NCI-H2227 (cell line): ENCODE measurements around the gene REM2.

ENCODE experiments used
- DNase-seq: peaks from one replicate; lab custom pipeline; 2025; ENCODE audit not compliant: unreplicated experiment; lab: John Stamatoyannopoulos, UW

The REM2 gene, protein sequence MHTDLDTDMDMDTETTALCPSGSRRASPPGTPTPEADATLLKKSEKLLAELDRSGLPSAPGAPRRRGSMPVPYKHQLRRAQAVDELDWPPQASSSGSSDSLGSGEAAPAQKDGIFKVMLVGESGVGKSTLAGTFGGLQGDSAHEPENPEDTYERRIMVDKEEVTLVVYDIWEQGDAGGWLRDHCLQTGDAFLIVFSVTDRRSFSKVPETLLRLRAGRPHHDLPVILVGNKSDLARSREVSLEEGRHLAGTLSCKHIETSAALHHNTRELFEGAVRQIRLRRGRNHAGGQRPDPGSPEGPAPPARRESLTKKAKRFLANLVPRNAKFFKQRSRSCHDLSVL

DNA sequence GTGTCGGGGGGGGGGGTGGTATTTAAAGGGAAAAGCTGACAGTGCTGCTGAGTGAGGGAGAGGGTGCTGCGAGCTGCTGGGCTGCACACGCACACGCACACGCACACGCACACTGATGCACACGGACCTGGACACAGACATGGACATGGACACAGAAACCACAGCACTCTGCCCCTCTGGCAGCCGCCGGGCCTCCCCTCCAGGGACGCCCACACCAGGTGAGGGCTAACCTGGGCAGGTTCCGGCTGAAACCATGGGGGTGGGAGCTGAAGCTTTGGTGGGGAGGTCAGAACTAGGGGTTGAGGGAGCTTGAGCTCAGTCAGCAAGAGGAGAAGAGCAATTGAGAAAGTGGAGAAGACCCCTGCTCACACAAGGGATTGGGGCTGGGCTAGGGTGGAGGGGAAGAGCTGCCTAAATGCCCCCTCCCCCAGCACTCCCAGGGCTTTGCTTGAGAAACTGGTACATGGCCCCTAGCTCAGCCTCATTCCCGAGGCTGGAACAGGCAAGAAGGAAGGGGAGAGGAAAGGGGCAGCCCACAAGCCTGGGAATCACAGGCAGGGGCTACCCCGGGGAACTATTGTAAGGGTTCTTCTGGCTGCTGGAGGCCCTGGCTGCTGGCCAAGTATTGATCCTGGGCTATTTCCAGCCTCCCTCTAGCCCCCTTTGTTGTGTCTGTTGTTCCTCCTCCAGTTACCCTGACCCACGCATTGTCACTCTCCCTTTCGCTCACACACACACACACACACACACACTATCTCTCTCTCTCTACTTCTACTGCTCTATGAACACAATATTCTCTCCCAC, at the start of gene REM2:
Gene REM2 (plus strand): TSS at position 50 of the 804 bp plus-strand sequence. CDS start 66 bp downstream, at position 116.
- DNase-seq: peak; percentile 80

DNA sequence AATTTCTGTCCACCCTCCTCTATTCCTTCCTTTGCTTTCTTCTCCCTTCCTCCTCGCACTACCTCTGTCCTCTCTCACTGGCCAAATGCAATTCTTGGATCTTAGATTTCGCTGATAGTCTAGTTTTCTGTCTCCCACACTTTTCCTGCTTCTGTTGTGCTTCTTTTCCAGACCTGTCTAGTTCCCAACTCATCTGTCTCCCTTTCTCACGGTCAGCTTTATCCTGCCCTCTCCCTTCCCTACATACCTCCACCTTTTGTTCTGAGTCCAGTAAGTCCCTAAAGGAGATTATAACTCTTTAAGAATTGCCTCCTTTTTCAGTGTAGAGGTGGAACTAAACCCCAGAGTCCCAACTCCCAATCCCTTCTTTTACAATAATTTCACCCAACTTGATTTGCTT, 47.5 kb upstream of the REM2 start:
- DNase-seq: no peak

GRCh38 chr14:22836301-22837113, 46.5 kb upstream of the REM2 start, which contains the start of gene MMP14:
Gene MMP14, plus strand, starts transcription at chr14:22836585. Its CDS starts 233 bp downstream, at chr14:22836818.
- DNase-seq: no peak

DNA sequence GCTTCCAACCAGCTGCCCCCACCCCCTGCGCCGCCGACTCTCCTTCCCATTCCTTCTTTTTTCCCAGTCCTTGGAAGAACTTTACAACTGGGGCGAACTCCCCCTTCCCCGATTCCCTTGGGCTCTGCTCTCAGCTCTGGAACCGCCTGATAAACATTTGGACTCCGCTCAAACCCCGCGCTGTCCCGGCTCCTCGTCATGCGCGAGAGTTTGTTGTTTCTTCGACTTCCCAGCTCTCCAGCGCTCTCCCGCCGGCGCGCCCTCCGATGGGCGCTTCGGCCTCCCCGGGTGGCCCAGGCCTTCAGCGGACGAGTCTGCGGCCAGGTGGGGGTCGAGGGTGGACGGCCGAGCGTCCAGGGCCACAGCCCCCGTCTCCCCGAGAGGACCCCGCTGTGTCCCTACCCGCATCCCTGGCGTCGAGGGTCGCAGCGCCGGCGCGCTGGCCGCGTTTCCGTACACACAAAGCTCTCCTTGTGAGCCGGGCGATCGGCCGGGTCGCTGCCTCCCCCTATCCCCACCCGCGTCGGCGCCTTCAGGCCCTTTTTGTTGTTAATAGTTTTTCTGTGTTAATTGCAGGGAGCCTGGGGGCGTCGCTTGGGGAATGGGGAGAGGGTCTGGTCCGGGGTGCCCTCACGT, 45.8 kb upstream of the REM2 start:
- no peak for DNase-seq

DNA sequence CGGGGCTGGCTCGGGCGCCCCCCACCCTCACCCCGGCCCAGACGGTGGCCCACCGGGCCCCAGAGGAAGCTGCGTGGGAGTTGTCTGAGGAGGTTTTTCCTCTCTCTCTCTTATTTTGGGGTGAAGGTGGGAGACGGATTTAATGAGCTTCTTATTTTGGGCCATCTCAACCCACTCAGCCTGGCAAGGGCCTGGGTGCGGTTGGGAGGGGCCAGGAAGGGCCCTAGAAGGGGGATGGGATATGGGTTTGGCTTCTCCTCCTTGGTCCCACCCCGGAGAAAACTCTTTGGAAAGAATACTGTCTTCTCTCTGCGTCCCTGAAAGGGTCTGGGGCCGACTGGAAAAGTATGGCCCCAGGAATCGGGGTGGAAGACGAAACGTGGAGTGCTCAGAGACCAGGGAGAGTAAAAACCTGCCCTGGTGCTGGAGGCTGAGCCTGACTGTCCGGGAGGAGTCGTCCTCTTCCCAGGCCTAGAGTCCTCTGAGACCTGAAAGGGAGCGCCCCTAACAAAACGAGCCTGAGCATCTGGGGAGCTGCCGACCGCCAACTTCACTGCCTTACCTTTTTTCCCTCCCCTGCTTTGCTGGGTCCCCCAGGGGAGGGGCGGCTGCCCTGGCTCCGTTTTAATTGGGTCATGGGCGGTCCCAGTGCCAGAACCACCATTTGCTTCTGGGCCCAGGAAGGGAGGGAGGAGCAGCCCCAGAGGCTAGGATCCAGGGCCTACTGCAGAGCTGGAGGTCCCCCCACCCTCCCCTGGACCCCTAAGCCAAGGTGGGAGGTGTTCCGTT, 45.1 kb upstream of the REM2 start:
- DNase-seq: no peak

DNA sequence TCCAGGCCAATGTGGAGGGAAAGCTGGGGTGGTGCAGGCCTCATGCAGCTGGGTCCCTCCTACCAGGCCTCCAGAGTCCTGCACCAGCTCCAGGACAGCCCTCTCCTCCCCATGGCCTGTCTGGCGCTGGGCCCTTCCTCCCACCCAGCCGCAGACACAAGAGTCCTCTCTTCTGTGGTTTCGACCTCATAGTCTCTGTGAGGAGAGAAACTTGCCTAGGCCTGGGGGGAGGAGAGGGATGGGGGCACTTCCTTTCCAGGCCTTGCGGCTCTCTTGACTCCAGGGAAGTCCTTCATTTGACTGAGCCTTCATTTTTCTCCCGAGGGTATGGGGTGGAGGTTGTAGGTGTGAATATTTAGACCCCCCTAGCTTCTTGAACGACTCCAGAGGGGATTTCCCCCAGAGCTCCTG, 44.4 kb upstream of the REM2 start:
- no peak for DNase-seq

GRCh38 chr14:22839159-22839779, 43.8 kb upstream of the REM2 start:
- no peak for DNase-seq

DNA sequence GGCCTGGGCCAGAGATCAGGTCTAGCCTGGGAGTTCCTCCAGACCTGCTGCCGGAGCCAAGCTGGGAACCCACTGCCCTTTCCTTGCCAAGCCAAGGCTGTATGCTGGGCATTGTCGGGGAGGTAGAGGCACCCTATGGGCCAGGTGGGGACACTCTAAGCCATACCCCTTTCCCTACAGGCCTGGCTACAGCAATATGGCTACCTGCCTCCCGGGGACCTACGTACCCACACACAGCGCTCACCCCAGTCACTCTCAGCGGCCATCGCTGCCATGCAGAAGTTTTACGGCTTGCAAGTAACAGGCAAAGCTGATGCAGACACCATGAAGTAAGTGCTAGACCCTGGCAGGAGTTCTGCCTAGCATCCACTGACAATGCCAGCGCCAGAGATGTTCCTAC, 41.7 kb upstream of the REM2 start:
- no peak for DNase-seq

DNA sequence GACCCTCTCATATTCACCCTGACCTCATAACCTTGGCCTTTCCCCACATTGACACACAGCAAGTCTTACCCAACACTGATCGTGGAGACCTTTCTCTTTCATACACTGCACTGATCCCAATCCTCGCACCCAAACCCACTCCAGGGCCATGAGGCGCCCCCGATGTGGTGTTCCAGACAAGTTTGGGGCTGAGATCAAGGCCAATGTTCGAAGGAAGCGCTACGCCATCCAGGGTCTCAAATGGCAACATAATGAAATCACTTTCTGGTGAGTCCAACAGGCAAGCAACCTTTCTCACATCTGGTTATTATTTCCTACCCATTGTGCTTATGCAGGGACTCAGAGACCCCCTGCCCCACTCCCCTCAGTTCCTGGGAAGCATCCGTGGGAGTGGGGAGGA, 41.3 kb upstream of the REM2 start:
- no peak for DNase-seq

DNA sequence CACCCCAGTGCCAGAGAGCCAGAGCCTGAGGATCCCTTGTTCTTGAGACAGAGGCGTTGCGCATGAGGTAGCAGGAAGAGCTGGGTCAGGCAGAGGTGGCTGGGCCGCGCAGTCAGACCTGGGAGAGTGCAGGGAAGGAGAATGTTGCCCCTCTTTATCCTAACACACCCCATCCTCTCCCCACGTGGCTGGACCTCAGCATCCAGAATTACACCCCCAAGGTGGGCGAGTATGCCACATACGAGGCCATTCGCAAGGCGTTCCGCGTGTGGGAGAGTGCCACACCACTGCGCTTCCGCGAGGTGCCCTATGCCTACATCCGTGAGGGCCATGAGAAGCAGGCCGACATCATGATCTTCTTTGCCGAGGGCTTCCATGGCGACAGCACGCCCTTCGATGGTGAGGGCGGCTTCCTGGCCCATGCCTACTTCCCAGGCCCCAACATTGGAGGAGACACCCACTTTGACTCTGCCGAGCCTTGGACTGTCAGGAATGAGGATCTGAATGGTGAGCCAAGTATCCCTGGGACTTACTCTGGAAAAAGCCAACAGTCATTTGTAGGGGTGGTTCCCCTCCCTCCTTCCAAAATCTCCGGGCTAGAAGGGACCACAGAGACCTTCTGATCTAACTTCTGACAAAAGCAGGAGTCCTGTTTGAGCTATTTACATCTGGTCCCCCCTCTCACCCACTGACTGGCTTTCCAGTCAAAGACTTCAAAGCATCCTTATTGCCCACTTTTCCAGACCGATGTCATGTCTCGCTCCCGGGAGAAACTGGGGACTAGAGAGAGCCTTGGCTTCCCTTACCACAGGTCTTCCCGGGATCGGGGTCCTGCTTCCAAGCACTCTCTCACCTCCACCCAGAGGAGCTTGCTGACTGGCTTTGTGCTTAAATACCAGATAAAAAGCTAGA, 40.6 kb upstream of the REM2 start:
- no peak for DNase-seq

DNA sequence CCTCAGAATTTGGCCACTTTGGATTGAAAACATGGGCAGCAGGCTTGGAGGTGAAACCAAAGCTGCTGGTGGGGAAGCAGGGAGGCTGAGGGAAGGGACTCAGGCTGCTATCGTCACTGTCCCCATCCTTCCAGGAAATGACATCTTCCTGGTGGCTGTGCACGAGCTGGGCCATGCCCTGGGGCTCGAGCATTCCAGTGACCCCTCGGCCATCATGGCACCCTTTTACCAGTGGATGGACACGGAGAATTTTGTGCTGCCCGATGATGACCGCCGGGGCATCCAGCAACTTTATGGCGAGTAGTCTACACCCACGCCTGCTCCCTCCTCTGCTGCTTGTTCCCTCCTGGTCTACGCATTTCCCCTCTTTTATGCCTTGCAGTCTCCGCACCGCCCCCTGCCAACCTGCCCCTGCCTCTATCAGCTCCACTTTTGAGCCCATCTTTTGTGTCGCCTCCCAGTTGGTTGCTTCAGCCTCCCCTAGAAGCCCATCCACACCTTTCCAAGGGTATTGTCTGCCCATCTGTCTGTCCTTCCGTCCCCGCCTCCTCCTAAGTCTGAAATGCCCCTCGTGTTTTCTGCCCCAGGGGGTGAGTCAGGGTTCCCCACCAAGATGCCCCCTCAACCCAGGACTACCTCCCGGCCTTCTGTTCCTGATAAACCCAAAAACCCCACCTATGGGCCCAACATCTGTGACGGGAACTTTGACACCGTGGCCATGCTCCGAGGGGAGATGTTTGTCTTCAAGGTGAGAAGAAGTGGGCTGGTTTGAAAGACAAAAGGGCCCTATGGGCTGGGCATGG, 39.7 kb upstream of the REM2 start:
- DNase-seq: no peak

DNA sequence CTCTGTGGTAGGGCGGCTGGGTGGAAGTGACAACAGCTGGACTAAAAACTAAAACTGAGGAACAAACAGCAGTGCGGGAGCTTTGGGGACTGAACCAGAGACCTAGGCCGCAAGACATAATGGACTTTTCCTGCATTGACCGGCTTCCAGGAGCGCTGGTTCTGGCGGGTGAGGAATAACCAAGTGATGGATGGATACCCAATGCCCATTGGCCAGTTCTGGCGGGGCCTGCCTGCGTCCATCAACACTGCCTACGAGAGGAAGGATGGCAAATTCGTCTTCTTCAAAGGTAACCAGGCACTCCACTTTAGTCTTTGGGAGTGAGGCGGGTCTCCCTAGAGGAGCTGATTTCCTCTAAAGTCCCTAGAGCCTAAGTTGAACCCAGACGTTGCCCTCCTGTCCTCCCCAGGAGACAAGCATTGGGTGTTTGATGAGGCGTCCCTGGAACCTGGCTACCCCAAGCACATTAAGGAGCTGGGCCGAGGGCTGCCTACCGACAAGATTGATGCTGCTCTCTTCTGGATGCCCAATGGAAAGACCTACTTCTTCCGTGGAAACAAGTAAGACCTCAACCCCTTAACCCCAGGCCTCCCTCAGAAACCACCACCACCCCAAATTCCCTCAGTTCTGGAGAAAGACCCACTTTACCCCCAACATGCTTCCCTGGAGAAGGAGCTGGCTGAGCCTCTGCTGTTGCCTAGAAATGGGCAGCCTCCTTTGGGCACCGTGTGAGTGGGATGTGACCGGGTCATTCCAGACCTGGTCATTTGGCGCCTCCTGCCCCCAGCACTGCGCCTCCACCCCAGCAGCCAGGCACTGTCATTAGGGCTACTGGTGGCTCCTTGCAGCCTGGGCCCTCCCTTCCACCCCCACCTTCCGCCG, 38.6 kb upstream of the REM2 start:
- no peak for DNase-seq

DNA sequence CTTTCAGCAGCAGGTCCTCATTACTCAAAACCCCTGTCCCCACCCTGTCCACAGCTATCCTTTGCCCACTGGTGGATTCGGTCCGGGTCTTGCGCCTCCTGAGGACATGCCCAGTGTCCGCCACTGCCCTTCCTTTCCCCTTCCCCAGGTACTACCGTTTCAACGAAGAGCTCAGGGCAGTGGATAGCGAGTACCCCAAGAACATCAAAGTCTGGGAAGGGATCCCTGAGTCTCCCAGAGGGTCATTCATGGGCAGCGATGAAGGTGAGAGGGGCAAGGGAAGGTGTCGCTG, 38.0 kb upstream of the REM2 start:
- no peak for DNase-seq

GRCh38 chr14:22845821-22846625, 37.0 kb upstream of the REM2 start:
- no peak for DNase-seq

DNA sequence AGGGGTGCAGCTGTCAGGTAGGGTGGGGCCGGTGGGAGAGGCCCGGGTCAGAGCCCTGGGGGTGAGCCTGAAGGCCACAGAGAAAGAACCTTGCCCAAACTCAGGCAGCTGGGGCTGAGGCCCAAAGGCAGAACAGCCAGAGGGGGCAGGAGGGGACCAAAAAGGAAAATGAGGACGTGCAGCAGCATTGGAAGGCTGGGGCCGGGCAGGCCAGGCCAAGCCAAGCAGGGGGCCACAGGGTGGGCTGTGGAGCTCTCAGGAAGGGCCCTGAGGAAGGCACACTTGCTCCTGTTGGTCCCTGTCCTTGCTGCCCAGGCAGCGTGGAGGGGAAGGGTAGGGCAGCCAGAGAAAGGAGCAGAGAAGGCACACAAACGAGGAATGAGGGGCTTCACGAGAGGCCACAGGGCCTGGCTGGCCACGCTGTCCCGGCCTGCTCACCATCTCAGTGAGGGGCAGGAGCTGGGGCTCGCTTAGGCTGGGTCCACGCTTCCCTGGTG, 36.2 kb upstream of the REM2 start:
- no peak for DNase-seq

DNA sequence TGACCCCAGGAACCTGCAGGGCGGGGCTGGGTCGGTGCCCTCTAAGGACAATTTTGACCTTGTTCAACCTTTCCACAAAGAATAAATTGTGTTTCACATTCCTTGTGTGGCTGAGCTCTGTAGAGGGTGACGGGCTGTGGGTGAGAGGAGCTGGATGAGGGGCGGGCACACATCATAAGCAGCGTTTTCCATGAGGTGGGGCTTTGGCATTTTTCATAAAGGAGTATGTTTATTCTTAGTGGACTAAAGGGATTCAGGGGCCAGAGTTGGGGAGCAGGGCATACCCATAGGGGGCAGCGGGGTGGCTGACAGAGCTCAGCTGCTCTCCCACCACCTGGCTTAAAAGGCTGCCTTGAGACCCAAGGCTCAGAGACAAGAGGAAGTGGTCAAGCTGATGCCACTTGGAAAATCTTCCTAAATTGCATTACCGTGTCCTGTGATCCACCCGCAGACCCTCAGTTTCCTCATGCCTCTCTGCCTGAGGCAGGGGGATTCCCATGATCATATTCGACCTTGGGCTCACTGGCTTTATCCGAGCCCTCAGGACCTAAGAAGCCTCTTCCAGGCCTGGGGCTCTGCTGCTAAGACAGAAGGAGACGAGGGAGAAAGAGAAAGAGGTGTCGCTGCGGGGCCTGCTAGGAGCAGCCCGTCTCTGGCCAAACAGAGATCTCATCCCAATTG, 35.2 kb upstream of the REM2 start:
- no peak for DNase-seq
